HG03432 (cell line): ENCODE measurements around the gene GPR158.

Experiments
- ATAC-seq: cut with Tn5 transposase; IDR thresholded peaks from one replicate; pipeline ENCODE4 v1.9.1; 2021; ENCODE audit warnings: mild to moderate bottlenecking, moderate library complexity; ENCODE audit not compliant: unreplicated experiment

Gene GPR158

DNA sequence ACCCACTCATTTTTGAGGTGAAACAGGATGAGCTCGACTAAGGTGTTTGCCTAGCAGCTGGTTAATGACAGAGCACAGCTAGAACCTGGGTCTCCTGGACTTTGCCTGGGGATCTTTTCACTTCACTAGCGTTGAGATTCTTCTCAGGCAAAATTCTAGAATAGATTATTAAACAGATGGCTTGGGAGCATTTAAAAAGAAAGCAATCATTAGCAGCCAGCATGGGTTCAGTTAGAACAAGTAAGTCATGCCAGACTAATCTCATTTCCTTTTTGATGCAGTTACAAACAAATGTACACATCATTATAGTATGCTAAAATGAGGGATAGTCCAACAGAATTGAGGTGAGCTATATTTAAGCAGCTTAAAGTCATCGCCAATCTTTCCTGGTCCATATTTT lies 467.9 kb downstream of the GPR158 start:
- no peak for ATAC-seq

DNA sequence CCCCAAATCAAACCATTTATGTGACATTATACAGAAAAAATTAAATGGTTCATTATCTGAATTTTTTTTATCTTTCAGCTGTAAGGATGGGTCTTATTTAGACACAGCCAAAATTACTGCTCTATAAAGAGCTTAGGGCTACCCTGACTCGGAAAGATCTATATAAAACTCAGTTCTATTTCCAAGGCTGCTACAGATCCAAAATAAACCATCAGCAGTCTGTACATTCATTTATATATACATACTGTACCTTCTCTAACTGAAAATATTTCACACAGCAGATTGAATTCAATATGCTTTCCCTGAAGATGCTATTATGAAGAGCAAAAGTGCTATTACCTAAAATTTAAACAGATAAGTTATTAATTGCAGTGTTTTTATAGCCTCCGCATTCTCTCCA lies 471.6 kb downstream of the GPR158 start:
- no peak for ATAC-seq

GRCh38 chr10:25651534-25651933 lies 476.7 kb downstream of the GPR158 start:
- ATAC-seq = no peak
